Activated gamma-delta T cell (primary cell): ENCODE results near the gene ZNF462.
"Not testable (repeated sequence)": the region's sequence is repeated elsewhere in the genome, so short reads cannot be mapped to it uniquely, and the experiment has no call there.

Experiments used
- DNase-seq: peaks from one replicate; lab custom pipeline; 2025; lab: John Stamatoyannopoulos, UW
- total RNA-seq, 2 donors: gene quantifications; one replicate each; lab custom pipeline; 2026; lab: John Stamatoyannopoulos, UW

ZNF462 gene, protein sequence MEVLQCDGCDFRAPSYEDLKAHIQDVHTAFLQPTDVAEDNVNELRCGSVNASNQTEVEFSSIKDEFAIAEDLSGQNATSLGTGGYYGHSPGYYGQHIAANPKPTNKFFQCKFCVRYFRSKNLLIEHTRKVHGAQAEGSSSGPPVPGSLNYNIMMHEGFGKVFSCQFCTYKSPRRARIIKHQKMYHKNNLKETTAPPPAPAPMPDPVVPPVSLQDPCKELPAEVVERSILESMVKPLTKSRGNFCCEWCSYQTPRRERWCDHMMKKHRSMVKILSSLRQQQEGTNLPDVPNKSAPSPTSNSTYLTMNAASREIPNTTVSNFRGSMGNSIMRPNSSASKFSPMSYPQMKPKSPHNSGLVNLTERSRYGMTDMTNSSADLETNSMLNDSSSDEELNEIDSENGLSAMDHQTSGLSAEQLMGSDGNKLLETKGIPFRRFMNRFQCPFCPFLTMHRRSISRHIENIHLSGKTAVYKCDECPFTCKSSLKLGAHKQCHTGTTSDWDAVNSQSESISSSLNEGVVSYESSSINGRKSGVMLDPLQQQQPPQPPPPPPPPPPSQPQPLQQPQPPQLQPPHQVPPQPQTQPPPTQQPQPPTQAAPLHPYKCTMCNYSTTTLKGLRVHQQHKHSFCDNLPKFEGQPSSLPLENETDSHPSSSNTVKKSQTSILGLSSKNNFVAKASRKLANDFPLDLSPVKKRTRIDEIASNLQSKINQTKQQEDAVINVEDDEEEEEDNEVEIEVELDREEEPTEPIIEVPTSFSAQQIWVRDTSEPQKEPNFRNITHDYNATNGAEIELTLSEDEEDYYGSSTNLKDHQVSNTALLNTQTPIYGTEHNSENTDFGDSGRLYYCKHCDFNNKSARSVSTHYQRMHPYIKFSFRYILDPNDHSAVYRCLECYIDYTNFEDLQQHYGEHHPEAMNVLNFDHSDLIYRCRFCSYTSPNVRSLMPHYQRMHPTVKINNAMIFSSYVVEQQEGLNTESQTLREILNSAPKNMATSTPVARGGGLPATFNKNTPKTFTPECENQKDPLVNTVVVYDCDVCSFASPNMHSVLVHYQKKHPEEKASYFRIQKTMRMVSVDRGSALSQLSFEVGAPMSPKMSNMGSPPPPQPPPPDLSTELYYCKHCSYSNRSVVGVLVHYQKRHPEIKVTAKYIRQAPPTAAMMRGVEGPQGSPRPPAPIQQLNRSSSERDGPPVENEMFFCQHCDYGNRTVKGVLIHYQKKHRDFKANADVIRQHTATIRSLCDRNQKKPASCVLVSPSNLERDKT (N-terminal part only)
- total RNA-seq = 0.82 to 2.4 reads per million in 2 donors

DNA sequence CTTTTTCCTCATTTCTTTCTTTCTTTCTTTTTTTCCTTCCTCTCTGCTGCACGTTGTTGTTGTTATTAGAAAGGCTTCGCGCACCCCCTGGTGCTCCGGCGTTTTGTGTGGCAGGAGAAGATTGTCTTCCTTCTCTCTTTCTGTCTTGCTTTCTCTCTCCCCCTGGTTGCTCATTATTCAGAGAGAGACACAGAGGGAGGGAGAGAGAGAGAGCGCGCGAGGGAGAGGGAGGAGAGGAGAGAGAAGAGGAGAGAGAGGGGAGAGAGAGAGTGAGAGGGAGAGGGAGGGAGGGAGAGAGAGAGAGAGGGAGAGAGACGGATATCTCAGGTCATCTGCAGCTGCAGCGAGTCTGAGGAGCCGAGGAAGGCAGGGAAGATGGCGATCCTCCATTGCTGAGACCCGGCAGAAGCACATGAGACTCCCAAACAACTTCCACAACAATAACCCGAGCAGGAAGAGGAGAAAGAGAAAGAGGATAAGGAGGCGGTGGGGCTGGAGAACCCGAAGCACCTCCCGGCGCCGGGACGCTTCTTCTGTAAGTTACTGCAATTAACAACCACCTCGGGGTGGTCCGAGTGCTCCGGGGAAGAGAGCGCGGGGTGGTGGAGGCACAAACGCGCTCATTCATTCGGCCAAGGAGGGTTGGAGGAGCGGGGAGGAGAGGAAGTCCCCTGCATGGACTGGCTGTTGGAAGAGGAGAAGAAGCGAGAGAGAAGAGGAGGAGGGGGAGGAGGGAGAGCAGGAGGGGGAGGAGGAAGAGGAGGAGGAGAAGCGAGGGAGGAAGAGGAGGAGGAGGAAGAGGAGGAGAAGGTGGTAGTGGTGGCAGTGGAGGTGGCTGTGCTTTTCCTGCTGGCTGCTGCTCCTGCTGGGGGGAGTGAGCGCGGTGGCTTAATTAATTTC, at the start of gene ZNF462:
Gene ZNF462, plus strand, starts transcription at position 346 of the 900 bp plus-strand sequence. CDS start 60,218 bp downstream, outside the sequence.
- DNase-seq = no peak

DNA sequence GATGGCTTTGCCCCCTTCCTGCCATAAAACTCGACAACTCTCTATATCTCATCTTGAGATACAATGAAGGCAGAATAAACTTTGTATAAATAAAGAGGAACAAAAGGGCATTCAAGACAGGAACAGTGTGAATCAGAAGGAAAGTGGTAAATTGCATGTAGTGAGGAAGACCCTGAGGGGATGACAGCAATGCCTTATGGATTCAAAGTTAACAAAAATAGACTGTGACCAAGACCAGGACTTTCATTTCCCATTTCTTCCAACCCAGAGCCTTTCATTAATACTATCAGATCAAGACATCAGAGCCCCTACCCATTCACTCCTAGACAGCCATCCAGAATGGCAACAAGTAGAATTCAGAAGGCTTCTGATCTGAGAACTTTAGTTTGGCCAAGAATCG, 46.4 kb upstream of the ZNF462 start:
- DNase-seq = no peak

DNA sequence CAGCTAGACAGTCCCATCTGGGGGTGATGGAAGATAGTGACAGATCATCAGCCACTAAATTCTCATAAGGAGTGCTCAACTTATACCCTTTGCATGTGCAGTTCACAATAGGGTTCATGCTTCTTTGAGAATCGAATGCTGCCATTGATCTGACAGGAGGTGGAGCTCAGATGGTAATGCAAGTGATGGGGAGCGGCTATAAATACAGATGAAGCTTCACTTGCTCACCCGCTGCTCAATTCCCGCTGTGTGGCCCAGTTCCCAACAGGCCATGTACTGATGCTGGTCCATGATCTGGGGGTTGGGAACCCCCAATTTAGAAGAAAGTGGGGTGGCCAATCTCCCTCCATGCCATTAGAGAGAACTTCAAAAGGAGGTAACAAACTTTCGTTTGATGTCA, 44.9 kb upstream of the ZNF462 start:
- DNase-seq = no peak

DNA sequence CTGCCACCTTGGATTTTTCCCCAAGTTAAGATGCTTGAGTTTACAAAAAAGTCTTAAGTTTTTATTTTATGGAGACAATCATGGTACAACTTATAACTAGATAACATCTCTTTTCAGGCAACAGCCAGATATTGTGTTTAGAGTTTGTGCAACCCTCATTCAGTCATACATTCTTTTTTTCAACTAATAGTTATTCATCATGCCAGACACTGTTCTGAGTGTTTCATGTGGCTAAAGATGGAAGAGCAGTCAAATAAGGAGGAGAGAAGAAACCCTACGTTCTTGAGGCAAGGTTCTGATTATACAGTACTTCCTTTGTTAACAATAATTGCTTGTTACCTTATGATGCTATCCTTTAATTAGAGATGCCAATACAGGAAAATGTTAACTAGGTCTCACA, 42.1 kb upstream of the ZNF462 start:
- no peak for DNase-seq

DNA sequence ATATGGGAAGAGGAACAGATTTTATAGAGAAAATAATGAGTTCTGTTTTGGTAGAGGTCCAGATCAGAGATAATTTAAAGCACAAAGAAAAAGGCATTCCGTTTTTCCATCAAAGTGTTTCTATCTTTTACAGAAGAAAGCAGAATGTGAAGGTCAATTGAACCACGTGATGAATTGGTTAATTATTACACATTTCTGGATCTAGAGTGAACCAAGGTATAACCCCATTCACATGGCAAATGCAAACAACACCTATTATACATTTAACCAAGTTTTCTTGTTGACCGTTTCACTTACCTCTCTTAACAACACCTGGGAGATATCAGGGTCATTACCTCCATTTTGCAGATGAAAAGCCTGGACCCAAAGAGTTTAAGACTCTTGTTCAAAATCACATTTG, 34.9 kb upstream of the ZNF462 start:
- no peak for DNase-seq

DNA sequence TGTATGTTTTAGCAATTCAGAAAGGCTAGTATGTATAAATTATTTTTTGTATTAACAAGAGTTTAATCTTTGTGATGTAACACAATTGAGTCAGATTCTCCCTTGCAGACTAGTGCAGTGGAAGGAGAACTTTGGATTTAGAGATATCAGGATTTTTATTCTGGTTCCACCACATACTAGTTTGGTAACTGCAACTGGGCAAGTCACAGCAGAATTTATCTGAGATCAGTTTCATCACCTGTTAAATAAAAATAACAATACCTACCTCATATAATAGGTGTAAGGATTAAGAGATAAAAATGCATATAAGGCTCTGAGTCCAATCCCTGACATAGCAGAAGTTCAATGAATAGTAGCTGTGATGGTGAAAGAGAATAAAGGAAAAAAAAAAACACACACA, 34.0 kb upstream of the ZNF462 start:
- DNase-seq = no peak

DNA sequence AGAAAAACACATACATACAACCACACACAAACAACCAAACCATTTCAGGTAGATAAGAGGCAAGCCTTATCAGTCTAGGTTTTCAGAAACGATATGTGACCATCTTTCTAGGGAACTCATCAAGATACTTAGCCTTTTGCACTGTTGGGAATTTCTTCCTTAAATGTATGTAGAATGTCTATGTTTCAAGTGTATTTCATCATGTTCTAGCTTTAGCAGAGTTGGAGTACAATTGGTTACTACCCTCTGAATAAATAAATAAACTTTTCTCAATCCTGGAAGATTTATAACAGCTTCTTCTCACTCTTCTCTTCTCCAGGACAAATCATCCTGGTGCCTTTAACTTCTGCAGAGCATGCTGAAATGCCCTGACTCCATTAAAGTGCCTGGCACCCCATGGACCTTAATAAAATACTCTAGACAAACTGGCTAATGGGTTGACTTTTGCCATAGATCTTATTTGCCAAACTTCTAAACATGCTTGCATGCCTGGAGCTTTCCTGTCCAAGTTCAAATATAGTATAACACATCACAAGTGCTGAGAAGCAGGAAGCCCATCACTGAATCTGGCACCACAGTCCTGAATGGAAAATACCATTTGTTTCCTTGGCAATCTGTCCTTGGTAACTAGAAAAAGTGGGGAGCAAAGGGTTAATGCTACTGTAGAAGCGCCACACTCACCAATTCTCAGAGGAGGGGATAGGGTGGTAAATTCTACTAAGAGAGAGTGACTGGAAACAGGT, 33.1 kb upstream of the ZNF462 start:
- DNase-seq = no peak

DNA sequence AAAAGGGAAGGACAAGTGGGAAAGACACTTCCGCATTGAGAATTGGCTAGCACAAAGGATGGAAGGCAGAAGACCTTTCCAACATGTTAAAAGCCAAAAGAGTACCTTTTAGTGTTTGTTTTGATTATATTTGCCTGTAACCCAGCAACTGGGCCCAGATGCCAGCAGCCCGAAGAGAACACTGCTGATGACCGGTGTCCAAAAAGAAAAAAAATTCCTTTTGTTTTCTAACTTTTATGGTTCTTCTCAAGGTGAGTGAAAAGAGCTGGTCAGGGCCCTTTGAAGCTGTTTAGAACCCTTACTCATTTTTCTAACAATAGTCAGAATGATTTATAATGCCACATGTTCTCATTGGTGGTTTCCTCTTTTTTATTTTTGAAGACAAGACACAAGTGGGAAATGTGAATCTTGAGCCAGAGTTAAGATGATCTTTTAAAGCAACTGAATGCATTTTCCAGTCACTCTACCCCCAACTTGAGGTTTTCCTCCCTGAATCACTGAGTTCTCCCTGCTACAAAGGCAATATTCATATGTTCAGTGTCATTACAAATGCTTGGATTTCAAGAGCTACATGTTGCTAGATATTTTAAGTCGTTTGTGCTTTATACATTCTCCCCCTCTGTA, 32.3 kb upstream of the ZNF462 start:
- DNase-seq = no peak

DNA sequence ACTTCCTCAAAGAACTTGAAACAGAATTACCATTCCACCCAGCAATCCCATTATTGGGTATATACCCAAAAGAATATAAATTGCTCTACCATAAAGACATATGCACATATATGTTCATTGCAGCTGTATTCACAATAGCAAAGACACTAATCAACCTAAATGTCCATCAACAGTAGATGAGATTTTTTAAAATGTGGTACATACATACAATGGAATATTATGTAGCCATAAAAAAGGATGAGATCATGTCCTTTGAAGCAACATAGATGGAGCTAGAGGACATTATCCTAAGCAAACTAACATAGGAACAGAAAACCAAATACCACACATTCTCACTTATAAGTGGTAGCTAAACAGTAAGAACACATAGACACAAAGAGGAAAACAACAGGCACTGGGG, 28.1 kb upstream of the ZNF462 start:
- DNase-seq = no peak

DNA sequence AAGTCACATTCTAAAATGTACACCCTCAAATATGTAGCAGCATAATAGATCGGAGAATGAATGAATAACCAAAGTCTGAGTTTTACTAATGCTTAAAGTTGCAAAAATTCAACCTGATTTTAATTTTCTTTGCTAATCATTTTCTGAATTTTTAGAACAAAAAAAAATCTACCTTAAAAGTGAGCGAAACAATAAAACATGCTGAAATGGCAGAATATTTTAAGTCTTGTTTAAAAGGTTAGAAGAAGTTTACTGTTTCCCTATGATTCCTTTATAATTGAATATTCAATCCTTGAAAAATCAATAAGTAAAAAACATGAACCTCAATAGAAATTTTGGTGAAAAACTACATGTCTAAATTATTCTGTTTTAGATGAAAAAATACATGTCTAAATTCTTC, 27.1 kb upstream of the ZNF462 start:
- DNase-seq = no peak

DNA sequence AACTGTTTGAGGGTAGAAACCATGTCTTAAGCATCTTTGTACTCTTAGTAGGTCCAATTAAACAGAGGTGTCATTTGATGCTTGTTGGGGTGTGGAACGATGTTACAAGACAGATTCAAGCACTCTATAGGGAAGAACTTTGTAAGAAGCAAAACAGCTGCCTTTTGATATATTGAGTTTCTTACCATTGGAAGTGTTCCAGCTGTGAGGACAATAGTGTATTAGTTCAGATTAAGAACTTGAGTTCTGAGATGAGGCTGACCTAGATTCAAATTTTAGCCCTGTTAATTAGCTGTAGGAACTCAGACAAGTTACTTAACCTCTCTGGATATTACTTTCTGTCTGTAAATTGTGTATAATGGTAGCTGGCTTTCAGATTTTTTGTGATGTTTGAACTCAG, 19.6 kb upstream of the ZNF462 start:
- no peak for DNase-seq

DNA sequence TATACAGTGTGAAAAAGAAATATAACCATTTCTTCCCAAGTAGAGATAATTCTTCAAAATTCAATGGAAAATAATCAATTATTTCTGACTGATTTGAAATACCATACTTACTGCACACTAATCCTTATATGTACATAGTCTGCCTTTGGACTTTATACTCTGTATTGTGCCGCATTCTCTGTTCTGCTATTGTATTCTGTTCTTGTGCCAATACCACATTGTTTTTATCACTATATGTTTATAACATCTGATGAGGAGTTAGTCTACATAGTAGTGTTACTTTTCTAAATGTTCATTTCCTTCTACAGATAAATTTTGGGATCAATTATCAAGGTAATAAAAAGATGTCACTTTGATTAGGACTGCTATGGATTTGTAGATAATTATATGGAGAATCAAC, 16.7 kb upstream of the ZNF462 start:
- DNase-seq = no peak

DNA sequence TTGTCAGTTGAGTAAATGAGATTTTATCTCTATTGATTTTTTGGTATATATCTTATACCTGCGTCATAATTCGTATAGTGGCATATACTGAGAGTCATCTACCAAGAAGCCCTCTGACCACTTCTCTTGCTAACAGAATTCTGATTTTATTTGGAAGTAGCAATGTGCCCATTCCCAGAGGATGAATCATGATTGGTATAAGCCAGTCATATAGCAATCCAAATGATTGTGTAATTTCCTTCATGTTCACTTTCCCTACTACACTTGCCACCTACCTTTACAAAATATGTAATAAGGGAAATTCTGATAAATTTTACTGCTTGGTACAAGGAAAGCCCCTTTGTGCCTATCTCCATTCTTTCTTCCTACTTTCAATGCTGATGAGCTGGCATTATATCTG, 16.1 kb upstream of the ZNF462 start:
- DNase-seq = no peak

DNA sequence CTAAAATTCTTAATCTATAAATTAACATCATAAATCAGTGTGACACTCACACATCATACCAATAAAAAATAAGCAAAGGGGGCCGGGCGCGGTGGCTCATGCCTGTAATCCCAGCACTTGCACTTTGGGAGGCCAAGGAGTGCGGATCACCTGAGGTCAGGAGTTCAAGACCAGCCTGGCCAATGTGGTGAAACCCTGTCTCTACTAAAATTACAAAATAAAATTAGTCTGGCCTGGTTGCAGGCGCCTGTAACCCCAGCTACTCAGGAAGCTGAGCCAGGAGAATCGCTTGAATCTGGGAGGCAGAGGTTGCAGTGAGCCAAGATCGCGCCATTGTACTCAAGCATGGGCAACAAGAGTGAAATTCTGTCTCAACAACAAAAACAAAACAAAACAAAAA, 11.3 kb upstream of the ZNF462 start:
- DNase-seq = not testable (repeated sequence)

DNA sequence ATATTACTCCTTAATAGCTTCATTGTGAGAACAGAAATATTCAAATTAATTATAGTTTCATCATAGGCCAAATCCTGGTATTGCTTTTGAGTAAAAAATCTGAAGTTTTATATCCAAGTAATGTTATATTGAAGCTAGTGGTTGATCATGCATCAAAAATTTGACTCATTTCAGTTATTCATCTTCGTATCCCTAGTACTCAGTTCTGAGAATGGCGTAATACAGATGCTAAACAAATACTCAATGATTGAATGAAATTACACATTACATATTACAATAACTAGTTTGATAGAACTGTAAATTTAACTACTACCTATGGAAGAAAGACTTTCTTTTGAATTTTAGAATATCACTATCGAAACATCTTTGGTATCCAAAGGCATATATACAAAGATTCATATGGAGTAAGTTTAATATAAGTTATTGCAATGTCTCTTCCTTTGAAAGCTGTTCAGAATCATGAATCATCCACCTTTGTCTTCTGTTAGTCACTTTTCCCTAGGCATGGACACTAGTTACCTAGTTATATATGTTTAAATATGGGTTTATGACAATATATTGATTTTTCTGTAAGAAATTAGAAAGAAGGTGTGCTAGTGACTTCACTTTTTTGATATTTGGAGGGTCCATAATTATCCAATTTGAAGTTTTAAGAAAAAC, 5.0 kb upstream of the ZNF462 start:
- no peak for DNase-seq

DNA sequence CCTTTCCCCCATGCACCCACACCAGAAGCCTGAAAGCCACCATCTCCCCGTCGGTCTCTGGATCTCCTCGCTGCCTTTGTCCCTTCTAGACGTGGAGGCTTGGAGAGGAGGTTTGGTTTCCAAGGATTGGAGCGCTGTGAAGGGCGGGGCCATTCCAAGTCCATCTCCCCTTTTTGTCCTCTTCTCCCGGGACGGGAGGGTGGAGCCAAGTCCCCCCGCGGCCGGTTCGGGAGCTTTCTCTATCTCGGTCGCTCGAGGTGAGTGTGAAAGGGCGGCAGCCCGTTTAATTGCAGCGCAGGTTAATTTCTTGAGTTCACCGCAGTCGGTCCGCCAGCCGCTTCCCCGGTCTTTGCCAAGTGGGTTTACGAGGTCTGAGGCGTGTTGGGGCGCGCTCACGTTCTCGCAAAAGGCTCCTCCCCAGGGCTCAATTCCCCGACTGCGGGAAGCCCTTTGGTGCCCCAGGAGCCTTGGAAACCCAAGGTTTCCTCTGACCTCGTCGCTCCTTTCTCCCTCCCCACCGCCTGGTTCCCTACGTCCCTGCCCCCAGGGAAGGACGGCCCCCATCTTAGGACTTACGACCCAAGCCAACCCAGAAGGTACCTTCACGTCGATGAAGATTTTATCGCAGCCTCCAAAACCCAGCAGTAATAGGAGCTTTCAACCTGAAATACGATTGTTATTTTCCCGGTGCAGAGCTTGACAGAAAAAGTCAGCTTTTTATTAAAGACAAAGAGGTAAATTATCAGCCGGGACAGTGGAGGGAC, 2.8 kb upstream of the ZNF462 start:
- DNase-seq = no peak

DNA sequence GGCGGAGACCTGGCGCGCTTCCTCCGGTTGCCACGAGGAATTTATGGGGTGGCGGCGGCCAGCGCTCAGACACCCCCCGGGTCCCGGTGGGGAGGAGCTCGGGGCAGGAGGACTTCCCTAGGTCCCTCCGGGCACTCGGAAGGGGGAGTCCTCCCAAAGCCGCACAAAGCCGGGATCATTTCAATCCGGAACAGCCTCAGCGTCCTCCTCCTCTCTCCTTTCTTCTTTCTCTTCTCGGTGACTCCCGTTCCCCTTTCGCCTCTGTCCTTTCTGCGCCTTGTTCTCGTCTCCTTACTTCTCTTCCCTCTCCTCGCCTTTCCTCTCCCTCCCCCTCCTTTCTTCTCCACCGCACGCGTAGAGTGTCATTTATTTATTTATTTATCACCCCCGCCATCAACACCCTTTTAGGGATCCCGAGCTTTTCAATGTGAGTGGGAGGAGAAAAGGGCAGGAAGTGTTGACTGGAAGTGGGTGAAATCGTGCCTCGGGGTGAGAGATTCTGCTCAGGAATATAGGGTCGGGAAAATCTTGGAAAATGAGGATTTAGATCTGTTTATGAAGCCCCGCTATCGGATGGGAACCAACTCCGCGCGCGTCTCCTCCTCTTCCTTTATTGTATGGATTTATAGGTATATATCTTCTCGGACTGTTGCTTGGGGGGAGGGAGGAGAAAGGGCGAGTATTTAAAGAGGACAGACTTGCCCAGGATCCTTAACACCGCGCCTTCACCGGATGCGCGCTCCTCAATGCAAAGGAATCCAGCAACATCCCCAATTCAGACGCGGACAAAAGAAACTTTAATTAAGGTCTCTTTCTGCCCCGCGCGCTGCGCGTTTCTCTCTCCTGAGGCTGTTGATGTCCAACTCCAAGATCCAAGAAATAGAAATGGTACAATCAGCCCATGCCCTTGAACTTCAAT, 2.0 kb upstream of the ZNF462 start:
- no peak for DNase-seq
